HL-60/S4 (cell line): ENCODE data around the gene BBS12.

Experiments used
- in situ Hi-C: fragments of 300-500 bp; cut with MboI; formaldehyde crosslinking; loops from 2 replicates; pipeline ENCODE4 v1.14.3; 2022; ENCODE audit warnings: low sequenced_read_pairs

The BBS12 gene

GRCh38 chr4:122788935-122789334, 56.4 kb downstream of the BBS12 start:
- in situ Hi-C loops = no loop called here

DNA sequence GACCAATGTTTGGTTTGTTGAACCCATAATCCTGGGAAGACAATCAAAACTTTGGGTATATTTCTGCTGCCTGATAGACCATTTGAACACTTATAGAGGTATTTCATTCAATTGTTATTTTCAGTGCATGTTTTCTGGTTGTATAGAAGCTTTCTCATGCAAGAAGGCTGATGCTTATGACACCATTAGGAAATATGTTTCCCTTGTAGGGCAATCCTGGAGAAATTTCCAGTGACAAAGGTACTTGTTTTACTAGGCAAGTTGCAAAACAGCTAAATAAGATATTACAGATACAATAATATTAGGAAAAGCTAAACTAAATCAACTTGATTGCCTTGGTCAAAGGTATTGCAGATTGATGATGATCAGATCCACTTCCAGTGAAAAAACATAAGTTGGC, 61.3 kb downstream of the BBS12 start:
- in situ Hi-C loops = no loop called here
